NCI-H1092 treated with DMSO at 0.1 percent for 48 hours (cell line): ENCODE data around the gene NRF1.
"Not testable (repeated sequence)": the region's sequence is repeated elsewhere in the genome, so short reads cannot be mapped to it uniquely, and the experiment has no call there.

ENCODE experiments used
- DNase-seq: peaks from one replicate; lab custom pipeline; 2025; lab: John Stamatoyannopoulos, UW

NRF1 gene

GRCh38 chr7:129649128-129649690 is 37.7 kb downstream of the NRF1 start:
- DNase-seq: no peak

GRCh38 chr7:129650056-129650758 is 38.7 kb downstream of the NRF1 start:
- DNase-seq: no peak

GRCh38 chr7:129652914-129653313 is 41.4 kb downstream of the NRF1 start:
- DNase-seq: no peak

GRCh38 chr7:129655811-129656210 is 44.3 kb downstream of the NRF1 start:
- no peak for DNase-seq

- DNase-seq: no peak
Observed at GRCh38 chr7:129657363-129657762, 45.8 kb downstream of the NRF1 start.

- not testable (repeated sequence) for DNase-seq
Observed at GRCh38 chr7:129659907-129660306, 48.4 kb downstream of the NRF1 start.

GRCh38 chr7:129661645-129662182 is 50.2 kb downstream of the NRF1 start:
- no peak for DNase-seq

- not testable (repeated sequence) for DNase-seq
Observed at GRCh38 chr7:129663240-129663639, 51.7 kb downstream of the NRF1 start.

GRCh38 chr7:129664029-129665012 is 52.8 kb downstream of the NRF1 start:
- peak; percentile 75 for DNase-seq

- DNase-seq: no peak
Observed at GRCh38 chr7:129665013-129665401, 53.5 kb downstream of the NRF1 start.

- DNase-seq: no peak
Observed at GRCh38 chr7:129667116-129667515, 55.6 kb downstream of the NRF1 start.

- DNase-seq: no peak
Observed at GRCh38 chr7:129667551-129667950, 56.0 kb downstream of the NRF1 start.

- no peak for DNase-seq
Observed at GRCh38 chr7:129669901-129670300, 58.4 kb downstream of the NRF1 start.

GRCh38 chr7:129670656-129671055 is 59.1 kb downstream of the NRF1 start:
- no peak for DNase-seq

GRCh38 chr7:129671266-129671665 is 59.7 kb downstream of the NRF1 start:
- no peak for DNase-seq

GRCh38 chr7:129674475-129674874 is 63.0 kb downstream of the NRF1 start:
- DNase-seq: not testable (repeated sequence)

- no peak for DNase-seq
Observed at GRCh38 chr7:129675521-129675920, 64.0 kb downstream of the NRF1 start.

GRCh38 chr7:129676017-129676897 is 64.7 kb downstream of the NRF1 start:
- DNase-seq: no peak

- no peak for DNase-seq
Observed at GRCh38 chr7:129677796-129678195, 66.3 kb downstream of the NRF1 start.

GRCh38 chr7:129678606-129679005 is 67.1 kb downstream of the NRF1 start:
- DNase-seq: no peak

- no peak for DNase-seq
Observed at GRCh38 chr7:129680400-129680799, 68.9 kb downstream of the NRF1 start.
